Effector CD4-positive, alpha-beta T cell (primary cell): ENCODE data around the gene TENT5C.

ENCODE experiments used
- DNase-seq: peaks from one replicate; pipeline ENCODE4 v3.0.0-alpha.2; 2020

Gene TENT5C

GRCh38 chr1:117592155-117592554 lies 13.7 kb upstream of the TENT5C start:
- no peak for DNase-seq

DNA sequence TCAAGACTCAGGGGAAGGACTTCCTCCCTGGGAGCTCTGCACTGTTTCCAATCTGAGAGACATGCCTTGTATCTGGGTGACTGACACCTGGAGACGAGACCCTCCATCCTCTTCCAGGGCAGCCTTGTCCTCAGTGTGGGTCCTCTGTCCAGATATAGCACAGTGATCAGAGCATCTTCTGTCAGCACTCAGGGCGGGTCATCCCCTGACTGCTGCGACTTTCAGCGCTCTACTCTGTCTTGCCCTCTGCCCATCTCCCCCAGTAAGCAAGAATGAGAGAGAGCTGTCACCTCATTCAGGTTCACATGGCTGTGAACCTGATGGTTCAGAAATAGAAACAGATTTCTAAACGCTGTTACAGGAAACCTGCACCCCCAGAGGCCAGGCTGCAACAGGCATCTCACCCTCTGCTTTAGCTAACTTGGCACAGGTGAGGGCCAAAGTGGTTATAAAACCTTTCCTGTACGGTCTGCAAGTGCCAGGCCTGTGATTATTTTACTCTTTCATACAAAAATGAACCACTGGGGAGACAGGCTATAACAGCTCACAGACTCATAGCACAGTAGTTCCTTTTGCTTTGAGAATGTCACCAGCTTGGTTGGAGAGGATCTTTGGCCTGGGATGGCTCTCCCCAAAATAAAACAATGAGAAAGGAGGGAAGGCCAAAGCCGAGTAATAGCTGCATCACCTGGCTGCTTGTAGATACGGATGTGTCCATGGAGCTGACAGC lies 11.4 kb upstream of the TENT5C start:
- DNase-seq: no peak

DNA sequence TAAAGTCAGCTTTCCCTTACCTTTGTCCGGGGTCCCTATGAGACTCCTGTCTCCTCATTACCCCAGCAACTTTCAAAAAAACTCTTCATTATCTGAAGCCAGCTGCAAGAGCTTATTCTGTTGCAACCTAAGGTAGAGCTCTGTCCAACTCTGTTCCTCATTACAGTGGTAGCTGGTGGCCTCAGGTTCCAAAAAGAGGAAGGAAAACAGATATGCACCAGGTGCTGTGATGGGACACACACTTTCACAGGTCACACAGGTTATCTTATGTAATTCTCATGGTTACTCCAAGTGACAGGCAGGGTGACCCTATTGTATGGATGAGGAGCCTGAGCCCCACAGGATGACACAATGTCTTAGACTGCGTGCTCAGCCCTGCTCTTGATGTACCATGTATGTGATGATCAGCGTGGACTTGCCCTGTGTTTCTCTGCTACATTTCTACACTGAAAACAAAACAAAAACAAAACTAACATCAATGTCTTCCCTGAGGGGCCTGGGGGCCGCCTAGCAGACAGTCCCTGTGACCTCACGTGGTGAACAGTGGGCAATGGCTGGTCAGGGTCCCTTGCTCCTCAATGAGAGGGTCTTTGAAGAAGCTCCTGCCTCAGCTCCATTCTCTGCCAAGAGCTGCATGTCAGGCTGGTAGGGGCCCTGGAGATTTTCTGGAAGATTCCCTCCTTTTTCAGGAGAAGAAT lies 9.7 kb upstream of the TENT5C start:
- DNase-seq: no peak

- DNase-seq: no peak
These were observed 7.4 kb upstream of the TENT5C start for GRCh38 chr1:117598489-117598888.

DNA sequence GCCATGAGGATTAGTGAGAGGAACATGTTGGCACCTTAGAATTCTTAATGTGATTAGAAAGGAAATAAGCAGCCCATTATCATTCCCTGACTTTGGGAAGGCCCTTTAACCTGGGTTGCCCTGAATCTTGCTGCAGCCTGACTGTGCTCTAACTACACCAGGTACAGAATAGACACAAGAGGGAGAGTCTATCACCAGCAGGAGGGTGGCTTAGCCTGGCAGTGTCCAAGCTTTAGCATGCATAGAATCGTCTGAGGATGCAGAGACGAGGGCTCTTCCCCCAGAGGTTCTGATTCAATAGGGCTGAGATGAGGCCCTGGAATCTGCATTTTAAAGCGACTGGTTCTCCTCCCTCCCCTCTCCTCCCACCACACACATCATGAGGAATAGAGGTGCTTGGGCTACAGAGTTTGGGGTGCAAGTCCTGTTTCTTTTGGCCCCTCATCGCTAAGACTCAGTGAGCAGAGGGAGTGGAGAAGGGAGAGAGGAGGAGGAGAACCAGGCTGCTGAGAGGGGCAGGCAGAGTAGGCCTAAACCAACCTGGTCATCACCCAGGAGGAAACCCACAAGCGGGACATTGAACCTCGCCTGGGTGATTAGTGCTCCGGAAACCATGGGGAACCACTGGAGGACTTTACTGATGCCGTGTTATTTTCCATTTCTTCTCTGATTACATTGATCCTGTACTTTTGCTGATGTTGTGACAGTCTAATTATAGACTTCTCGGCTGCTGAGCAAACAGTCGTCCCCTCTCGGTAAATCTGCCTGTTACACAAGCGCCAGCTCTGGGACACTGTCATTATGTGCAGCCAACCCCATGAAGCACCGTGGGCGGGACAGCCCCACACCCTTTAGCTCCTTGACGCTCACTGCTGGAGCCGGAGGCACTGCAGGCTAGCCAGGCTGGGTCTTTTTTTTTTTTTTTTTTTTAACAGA lies 6.3 kb upstream of the TENT5C start:
- DNase-seq: no peak

DNA sequence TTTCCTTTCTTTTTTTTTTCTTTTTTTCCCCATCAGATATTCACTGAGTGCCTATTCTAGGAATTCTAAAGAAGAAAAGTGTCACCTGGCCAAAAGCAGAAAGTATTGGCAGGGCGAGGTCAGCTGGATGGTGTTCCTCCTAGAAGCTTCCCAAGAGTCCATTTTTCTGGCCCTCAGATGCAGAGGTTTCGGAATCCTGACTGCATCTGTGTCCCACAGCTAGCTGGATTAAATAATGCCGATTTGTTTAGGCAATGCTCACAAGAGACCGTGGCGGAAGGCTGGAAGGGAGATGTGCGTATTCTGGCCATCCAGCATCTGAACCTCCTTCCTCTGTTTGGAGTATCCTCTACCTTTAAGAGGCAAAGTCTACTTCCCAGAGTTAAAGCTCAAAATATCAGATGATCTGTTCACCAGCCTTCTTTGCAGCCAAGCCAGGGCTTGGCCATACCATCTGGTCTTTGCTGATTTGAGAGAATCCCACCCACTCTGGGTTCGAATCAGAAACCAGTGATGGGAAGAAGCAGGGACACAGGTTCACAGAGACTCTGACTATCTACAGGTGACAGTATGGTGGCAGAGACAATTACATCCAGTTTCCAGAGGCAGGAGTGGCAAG lies 5.4 kb upstream of the TENT5C start:
- DNase-seq: no peak

GRCh38 chr1:117600966-117601365 lies 4.9 kb upstream of the TENT5C start:
- no peak for DNase-seq

GRCh38 chr1:117602862-117603261 lies 3.0 kb upstream of the TENT5C start:
- no peak for DNase-seq

DNA sequence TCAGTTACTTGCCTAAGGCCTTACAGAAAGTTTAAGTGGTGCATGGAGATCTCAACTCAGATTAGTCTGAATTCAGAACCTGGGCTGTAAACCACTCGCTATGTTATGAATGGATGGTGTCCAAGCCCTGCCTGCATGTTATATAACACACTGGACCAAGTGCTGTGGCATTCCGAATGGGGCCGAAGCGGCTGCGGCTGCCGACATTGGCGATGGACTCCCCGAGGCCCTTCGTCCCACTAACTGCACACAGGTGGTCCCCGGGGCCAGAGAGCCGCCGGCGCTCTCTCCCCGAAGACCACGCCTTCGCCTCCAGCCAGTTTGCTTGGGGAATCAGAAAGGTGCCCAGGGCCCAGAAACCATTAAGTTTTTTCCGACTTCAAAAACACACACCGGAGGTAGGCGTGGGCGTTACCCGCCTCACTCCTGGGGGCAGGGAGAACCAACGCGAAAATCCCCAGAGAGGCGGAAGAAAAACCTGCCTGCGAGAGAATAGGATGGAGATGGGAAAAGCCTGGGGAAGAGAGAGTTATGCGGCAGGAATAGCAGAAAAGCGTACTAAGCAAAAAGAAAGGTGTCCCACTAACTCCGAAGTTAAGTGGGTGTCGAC lies 579 bp upstream of the TENT5C start:
- no peak for DNase-seq

DNA sequence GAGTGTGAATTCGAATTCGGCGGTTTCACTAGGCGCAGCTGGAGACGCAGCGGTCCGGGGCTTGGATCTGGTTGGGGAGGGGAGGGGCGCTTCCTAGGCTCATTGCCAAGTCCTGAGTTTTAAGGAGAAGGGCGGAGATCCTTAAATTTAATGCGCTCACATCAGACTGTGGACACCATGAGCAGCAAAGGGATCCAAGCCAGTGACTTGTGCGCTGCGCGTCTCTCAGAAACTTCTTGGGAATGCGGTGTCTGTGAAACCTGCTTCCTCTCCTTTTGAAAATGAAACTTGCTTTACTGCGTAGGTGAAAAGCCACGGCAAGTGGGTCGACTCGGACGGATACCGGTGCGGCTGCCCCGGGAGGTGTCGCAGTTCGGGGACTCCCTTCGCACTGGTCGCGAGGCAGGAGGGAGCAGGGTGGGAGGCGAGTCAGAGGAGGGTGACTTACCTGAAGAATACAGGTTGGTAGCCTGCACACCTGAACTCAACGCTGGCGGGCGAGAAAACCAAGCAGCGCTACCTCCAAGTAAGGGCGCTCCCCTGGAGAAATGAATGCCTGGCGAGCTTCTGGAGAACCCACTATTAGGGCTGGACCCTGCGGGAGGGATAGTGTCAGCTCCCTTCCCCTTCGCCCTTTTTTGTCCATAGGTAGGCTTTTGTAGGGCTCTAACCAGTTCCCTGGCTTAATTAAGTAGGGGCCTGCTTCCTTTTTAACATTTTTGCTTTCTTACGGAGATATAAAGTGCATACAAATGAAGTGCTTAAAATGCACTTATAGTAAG lies 992 bp downstream of the TENT5C start:
- peak; percentile 42 for DNase-seq

DNA sequence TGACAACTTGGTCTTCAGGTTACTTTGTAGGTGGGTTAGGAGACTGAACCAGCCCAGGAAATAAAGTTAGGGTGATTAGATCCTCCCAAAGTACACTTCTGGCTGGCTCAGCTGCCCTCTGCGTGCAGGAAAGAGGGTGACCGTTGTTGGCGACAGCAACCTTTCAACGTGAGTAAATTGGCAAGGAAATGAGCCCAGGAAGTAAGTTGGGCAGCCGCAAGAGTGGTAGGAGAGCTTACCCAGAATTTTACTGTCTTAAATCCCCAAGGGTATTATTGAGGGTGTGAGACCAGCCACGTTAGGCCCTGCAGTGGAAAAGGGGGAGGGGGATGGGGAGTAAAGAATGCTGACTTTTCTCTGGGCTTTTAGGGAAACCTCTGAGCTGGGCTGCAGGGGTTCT lies 1.6 kb downstream of the TENT5C start:
- peak; percentile 20 for DNase-seq

DNA sequence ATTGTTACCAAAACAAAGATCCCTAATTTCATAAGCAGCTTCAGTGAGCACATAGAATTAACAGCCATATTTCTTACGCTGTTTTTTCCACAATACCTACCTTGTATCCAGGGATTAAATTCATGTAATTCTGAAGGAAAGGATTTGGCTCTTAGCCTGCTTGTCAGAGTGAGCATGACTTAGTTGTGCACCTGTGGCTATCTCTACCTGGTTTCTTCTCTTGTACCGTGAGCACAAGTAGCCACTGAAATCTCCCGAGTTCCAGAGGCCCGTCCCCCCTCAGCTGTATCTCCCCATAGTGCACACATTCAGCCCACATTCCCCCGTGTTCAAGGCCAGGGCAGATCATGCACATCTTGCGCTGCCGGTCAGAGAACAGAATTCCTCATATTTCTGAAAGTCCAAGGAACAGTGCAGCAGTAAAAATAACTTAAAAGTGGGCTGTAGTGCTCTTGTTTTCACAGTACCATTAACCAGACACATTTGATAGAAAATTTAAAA lies 2.3 kb downstream of the TENT5C start:
- DNase-seq: no peak

GRCh38 chr1:117608758-117609157 lies 2.9 kb downstream of the TENT5C start:
- no peak for DNase-seq

GRCh38 chr1:117609471-117609911 lies 3.6 kb downstream of the TENT5C start:
- no peak for DNase-seq

- no peak for DNase-seq
These were observed 4.2 kb downstream of the TENT5C start for GRCh38 chr1:117610036-117610435.

GRCh38 chr1:117611121-117611601 lies 5.3 kb downstream of the TENT5C start:
- no peak for DNase-seq

DNA sequence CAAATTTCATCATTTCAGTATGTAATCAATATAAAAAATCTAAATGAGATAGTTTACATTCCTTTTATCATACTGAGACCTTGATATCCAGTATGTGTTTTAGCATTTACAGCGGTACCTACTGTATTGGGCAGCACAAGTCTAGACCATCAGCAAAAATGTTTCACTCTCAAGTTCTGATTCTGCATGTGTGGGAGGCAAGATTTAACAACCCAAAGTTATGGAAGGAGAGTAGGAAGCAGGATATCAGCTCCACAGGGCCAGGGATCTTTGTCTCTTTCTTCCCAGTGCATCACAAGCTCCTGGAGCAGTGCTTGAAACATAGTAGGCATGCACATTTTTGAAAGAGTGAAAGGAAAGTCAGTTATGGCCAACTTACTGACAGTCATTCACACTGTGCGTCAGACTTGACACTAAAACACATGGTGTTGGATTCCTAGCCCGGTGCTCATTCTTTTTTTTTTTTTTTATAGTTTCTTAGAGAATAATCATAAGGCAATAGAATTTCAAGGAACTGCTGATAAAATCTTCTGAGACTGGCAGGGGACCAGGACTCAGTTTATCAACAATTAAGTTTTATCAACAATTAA lies 6.1 kb downstream of the TENT5C start:
- no peak for DNase-seq

GRCh38 chr1:117612517-117613248 lies 6.8 kb downstream of the TENT5C start:
- DNase-seq: no peak

- DNase-seq: no peak
These were observed 7.6 kb downstream of the TENT5C start for GRCh38 chr1:117613249-117613968.
